Middle frontal gyrus (tissue), 1 donor: ENCODE measurements around the gene PSTK.

Source experiments
- DNase-seq: peaks from one replicate; pipeline ENCODE4 v3.0.0-alpha.2; 2015; ENCODE audit warnings: low spot score; ENCODE audit errors: extremely low spot score

The PSTK gene

GRCh38 chr10:123018531-123018930 lies 38.3 kb downstream of the PSTK start:
- no peak for DNase-seq

GRCh38 chr10:123019264-123019663 lies 39.1 kb downstream of the PSTK start:
- DNase-seq = no peak

GRCh38 chr10:123019941-123020703 lies 39.9 kb downstream of the PSTK start:
- DNase-seq = no peak

GRCh38 chr10:123021517-123021916 lies 41.3 kb downstream of the PSTK start:
- DNase-seq = no peak

GRCh38 chr10:123024540-123024939 lies 44.3 kb downstream of the PSTK start:
- no peak for DNase-seq

- no peak for DNase-seq
Measured at GRCh38 chr10:123026302-123026701, 46.1 kb downstream of the PSTK start.

GRCh38 chr10:123027861-123028260 lies 47.7 kb downstream of the PSTK start:
- DNase-seq = no peak

GRCh38 chr10:123031124-123031523 lies 50.9 kb downstream of the PSTK start:
- no peak for DNase-seq

GRCh38 chr10:123034332-123034731 lies 54.1 kb downstream of the PSTK start:
- DNase-seq = no peak

GRCh38 chr10:123035467-123036086 lies 55.4 kb downstream of the PSTK start:
- DNase-seq = no peak

- DNase-seq = no peak
Measured at GRCh38 chr10:123038782-123039631, 58.8 kb downstream of the PSTK start.

- no peak for DNase-seq
Measured at GRCh38 chr10:123039632-123039930, 59.4 kb downstream of the PSTK start.
